A549 treated with GW870086 at 1 μM for 4 hours (cell line): ENCODE data around the gene FECH. TPM values are rescaled to one million over a fixed set of nuclear protein-coding genes. Genes with fewer than 3 reads are reported as not detected.

Source experiments
- total RNA-seq: library from RNA; stranded (reverse); fragments of 200-300 nt; extraction: Qiagen RNA extraction; gene quantifications from 5 replicates; pipeline ENCODE4 v1.2.3, GENCODE V29; 2022; ENCODE audit warnings: low read depth

Gene FECH
- total RNA-seq, result 33.0 to 40.0 TPM (median 37.2 TPM) in 5 replicates

GRCh38 chr18:57586251-57587049, at the start of gene FECH:
FECH (minus strand) TSS chr18:57586702; CDS start chr18:57586620, 82 bp downstream.

Other genes with a start within 250 kb of the FECH start
- gene ST8SIA3, start 234.1 kb downstream of the FECH start, total RNA-seq, result not detected in 5 replicates
- 0.25 to 0.61 TPM (median 0.34 TPM) in 5 replicates for gene ONECUT2, start 151.3 kb downstream of the FECH start, total RNA-seq
- gene NARS1, start 35.1 kb upstream of the FECH start, total RNA-seq, result 73.4 to 127 TPM (median 79.9 TPM) in 5 replicates
- gene ATP8B1, start 216.6 kb upstream of the FECH start, total RNA-seq, result 6.2 to 8.8 TPM (median 7.6 TPM) in 5 replicates